ENCODE measurements around the gene OOSP1. TPM values are rescaled to one million over a fixed set of nuclear protein-coding genes. Genes with fewer than 3 reads are reported as not detected.

OOSP1 gene
- total and polyA plus RNA-seq, 10 donors = not detected

- Histone ChIP-seq H3K27ac (peak overlapping the region in 6 of 8 donors; percentile 2 to 67 (median 28)), H3K9me3 (no peaks in the 10 kb centered on the region), H3K36me3 (no peaks in the 10 kb centered on the region), H3K4me3 (no peak overlapping the region), H3K27me3 (replicated peaks in 1 of 7) (peaks cover 0 to 4% (median 0%) of the 10 kb centered on the region in 7 donors), H3K4me1 (peaks cover 0 to 4% (median 0%) of the 10 kb centered on the region in 6 donors)
- TF ChIP-seq CTCF (IDR thresholded peaks at IDR 0.05 in 8 of 11, conservative IDR thresholded peaks at IDR 0.05 in 3 of 11) = no peak
- no peak for TF ChIP-seq POLR2A (IDR thresholded peaks at IDR 0.05)
- no peak for TF ChIP-seq POLR2AphosphoS5 (IDR thresholded peaks at IDR 0.05)
- DNase-seq = no peak
- WGBS, 5 donors = 67 to 75% (median 71%) methylated on average over 9 of the region's 9 CpGs
- intact Hi-C loops (cut with DNase I; ENCODE audit: low total_unique reads) = no loop called here
Measured at GRCh38 chr11:59960502-59961381, 22.5 kb downstream of the OOSP1 start.

- 70 to 85% (median 80%) methylated on average over 2 of the region's 2 CpGs for WGBS, 5 donors
- no peak overlapping the region for H3K4me3 ChIP-seq
- intact Hi-C loops (cut with DNase I; ENCODE audit: low total_unique reads) = no loop called here
- no peaks in the 10 kb centered on the region for H3K36me3 ChIP-seq
- TF ChIP-seq POLR2A (IDR thresholded peaks at IDR 0.05) (no peak), CTCF (IDR thresholded peaks at IDR 0.05 in 8 of 11, conservative IDR thresholded peaks at IDR 0.05 in 3 of 11) (no peak), POLR2AphosphoS5 (IDR thresholded peaks at IDR 0.05) (no peak)
- H3K27me3 ChIP-seq (replicated peaks in 1 of 7) = no peaks in the 10 kb centered on the region
- H3K4me1 ChIP-seq = peaks cover 0 to 4% (median 0%) of the 10 kb centered on the region in 6 donors
- H3K9me3 ChIP-seq = no peaks in the 10 kb centered on the region
- H3K27ac ChIP-seq = peak overlapping the region in 2 of 8 donors; percentile 42 to 67
- no peak for DNase-seq
Measured at GRCh38 chr11:59962107-59962482, 23.9 kb downstream of the OOSP1 start.

GRCh38 chr11:59963733-59964132 is 25.5 kb downstream of the OOSP1 start, which contains the start of gene OOSP4A:
OOSP4A (plus strand) TSS chr11:59964033; CDS start chr11:59964033, 0 bp downstream.
- no peaks in the 10 kb centered on the region for H3K27me3 ChIP-seq (replicated peaks in 1 of 7)
- H3K4me3 ChIP-seq = no peak within 1 kb of the TSS
- WGBS, 5 donors = 78 to 87% (median 81%) methylated on average over 3 of the region's 3 CpGs
- no peaks in the 10 kb centered on the region for H3K36me3 ChIP-seq
- peaks cover 0 to 4% (median 0%) of the 10 kb centered on the region in 6 donors for H3K4me1 ChIP-seq
- intact Hi-C loops (cut with DNase I; ENCODE audit: low total_unique reads) = no loop called here
- no peak for TF ChIP-seq POLR2AphosphoS5 (IDR thresholded peaks at IDR 0.05)
- no peak for TF ChIP-seq POLR2A (IDR thresholded peaks at IDR 0.05)
- no peak for TF ChIP-seq CTCF (IDR thresholded peaks at IDR 0.05 in 8 of 11, conservative IDR thresholded peaks at IDR 0.05 in 3 of 11)
- no peaks in the 10 kb centered on the region for H3K9me3 ChIP-seq
- H3K27ac ChIP-seq = no peak within 1 kb of the TSS
- DNase-seq = no peak

- no peaks in the 10 kb centered on the region for H3K36me3 ChIP-seq
- no peaks in the 10 kb centered on the region for H3K9me3 ChIP-seq
- H3K4me1 ChIP-seq = peaks cover 0 to 4% (median 0%) of the 10 kb centered on the region in 6 donors
- no peaks in the 10 kb centered on the region for H3K27me3 ChIP-seq (replicated peaks in 1 of 7)
- WGBS, 5 donors = 77 to 89% (median 80%) methylated on average over 7 of the region's 7 CpGs
- TF ChIP-seq CTCF (IDR thresholded peaks at IDR 0.05 in 8 of 11, conservative IDR thresholded peaks at IDR 0.05 in 3 of 11) = no peak
- TF ChIP-seq POLR2AphosphoS5 (IDR thresholded peaks at IDR 0.05) = no peak
- no peak for TF ChIP-seq POLR2A (IDR thresholded peaks at IDR 0.05)
- H3K4me3 ChIP-seq = no peak overlapping the region
- no peak overlapping the region for H3K27ac ChIP-seq
- intact Hi-C loops (cut with DNase I; ENCODE audit: low total_unique reads) = no loop called here
- DNase-seq = no peak
Measured at GRCh38 chr11:59965424-59965823, 27.2 kb downstream of the OOSP1 start.
